AG04449 (cell line): Measurements from ENCODE around the gene FHDC1.

Source experiments
- CTCF ChIA-PET: fragments of 350-600 bp; formaldehyde crosslinking; extraction: SDS; loops from one replicate; lab custom pipeline; 2021; ENCODE audit warnings: antibody characterized with exemption; lab: Yijun Ruan, JAX
- POLR2A ChIA-PET: fragments of 400-600, 350-600 bp; formaldehyde crosslinking; extraction: SDS; loops from one replicate; lab custom pipeline; 2020; ENCODE audit warnings: antibody characterized with exemption, inconsistent platforms; lab: Yijun Ruan, JAX
- DNase-seq: peaks from one replicate; pipeline ENCODE4 v3.0.0-alpha.2; 2010; ENCODE audit warnings: low read depth, low spot score
- H3K4me3 ChIP-seq: 2 replicates; pipeline ENCODE4 v1.5.1; 2011; ENCODE audit warnings: low read depth, mild to moderate bottlenecking, control low read depth, low read length
- CTCF ChIP-seq: IDR thresholded peaks from one replicate; pipeline ENCODE4 v1.5.1; 2011; ENCODE audit warnings: mild to moderate bottlenecking, moderate library complexity, low read length, control low read depth, inconsistent platforms; ENCODE audit not compliant: insufficient read depth; ENCODE audit errors: missing control alignments

FHDC1 gene

DNA sequence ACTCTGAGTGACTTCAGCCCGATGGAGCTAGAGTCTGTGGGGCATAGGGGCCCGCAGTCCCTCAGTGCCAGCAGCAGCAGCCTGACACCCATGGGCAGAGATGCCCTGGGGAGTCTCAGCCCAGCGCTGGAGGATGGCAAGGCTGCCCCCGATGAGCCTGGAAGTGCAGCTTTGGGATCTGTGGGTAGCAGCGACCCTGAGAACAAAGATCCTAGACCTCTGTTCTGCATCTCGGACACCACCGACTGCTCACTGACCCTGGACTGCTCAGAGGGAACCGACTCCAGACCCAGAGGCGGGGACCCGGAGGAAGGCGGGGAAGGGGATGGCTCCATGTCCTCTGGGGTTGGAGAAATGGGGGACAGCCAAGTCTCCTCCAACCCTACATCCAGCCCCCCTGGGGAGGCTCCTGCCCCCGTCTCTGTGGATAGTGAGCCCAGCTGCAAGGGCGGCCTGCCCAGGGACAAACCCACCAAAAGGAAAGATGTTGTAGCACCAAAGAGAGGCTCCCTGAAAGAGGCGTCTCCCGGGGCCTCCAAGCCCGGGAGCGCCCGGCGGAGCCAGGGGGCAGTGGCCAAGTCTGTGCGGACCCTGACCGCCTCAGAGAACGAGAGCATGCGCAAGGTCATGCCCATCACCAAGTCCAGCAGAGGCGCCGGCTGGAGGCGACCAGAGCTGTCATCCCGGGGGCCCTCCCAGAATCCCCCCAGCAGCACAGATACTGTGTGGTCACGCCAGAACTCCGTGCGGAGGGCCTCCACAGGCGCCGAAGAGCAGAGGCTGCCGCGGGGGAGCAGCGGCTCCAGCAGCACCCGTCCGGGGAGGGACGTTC, 39.5 kb downstream of the FHDC1 start:
- H3K4me3 ChIP-seq, result no peak overlapping the region
- TF ChIP-seq CTCF, result no peak
- POLR2A ChIA-PET, result no interaction called here
- CTCF ChIA-PET, result no interaction called here
- DNase-seq, result no peak

DNA sequence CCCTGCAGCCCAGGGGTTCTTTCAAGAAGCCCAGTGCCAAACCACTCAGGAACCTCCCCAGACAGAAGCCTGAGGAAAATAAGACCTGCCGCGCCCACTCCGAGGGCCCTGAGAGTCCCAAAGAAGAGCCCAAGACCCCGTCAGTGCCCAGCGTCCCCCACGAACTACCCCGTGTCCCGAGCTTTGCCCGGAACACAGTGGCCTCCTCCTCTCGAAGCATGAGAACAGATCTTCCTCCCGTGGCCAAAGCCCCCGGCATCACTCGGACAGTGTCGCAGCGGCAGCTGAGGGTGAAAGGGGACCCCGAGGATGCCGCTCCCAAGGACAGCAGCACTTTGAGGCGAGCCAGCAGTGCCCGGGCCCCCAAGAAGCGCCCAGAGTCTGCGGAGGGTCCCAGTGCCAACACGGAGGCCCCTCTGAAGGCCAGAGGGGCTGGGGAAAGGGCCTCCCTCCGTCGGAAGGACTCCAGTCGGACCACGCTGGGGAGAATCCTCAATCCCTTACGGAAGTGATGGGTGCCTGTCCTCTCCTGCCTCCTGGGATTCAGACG, 40.2 kb downstream of the FHDC1 start:
- ChIA-PET POLR2A (no interaction called here), CTCF (no interaction called here)
- H3K4me3 ChIP-seq, result no peak overlapping the region
- no peak for TF ChIP-seq CTCF
- no peak for DNase-seq

DNA sequence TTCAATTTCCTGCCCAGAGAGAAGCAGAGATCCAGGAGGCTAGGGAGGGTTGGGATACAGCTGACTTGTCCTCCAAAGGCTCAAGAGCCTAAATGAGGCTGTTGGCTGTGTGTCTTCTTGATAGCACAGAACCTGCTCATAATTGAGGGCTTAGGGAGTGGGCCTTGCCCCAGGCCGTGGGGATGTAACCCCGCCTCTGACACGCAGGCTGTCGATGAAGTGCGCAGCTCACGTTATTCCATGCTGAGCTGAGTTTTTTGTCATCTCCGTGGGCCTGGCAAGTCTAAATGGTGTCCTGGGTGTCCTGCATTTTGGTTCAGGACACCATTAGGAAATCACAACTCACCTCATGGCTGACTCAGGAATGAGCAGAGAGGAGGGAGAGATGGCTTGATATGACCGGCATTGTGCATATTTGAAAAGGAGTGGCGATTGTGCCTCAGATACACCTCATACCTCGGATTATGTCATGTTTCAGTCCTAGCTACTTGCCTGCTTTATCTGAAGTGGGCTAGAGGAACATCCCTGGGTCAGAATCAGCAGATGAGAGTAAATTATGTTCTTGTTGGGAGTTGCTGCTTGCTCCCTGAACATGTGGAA, 43.7 kb downstream of the FHDC1 start:
- DNase-seq, result no peak
- CTCF ChIA-PET, result interaction anchor here (0.8 to 0.9 kb wide), 2 partner anchors 11 to 148 kb away, joined by 3 read pairs; no protein-coding TSS in a partner anchor
- no peak for TF ChIP-seq CTCF
- POLR2A ChIA-PET, result no interaction called here
- H3K4me3 ChIP-seq, result no peak overlapping the region

DNA sequence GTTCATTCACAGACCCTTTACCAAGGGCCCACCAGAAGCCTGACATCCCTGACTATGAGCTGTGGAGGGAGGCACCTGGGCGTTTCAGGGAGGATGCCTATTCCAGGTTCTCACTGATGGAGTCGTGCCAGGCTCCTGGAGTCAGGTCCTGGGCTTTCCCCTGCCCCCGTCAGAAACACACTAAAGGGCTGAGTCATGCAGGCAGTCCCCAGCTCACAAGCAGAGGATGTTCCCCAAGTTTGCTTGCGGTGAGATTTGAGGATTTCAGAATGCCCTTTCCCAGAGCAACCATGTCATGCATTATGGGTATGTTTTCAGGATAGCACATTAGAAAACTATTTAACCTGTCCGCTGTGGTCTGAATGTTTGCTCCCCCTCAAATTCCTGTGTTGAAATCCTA, 45.2 kb downstream of the FHDC1 start:
- no peak for DNase-seq
- CTCF ChIA-PET, result no interaction called here
- POLR2A ChIA-PET, result no interaction called here

GRCh38 chr4:152981842-152982241, 45.7 kb downstream of the FHDC1 start:
- no peak for DNase-seq
- TF ChIP-seq CTCF, result no peak
- CTCF ChIA-PET, result no interaction called here
- no peak overlapping the region for H3K4me3 ChIP-seq
- POLR2A ChIA-PET, result no interaction called here

More for the DNA sequence above, 45.2 kb downstream of the FHDC1 start:
- H3K4me3 ChIP-seq, result no peak overlapping the region
- TF ChIP-seq CTCF, result no peak

DNA sequence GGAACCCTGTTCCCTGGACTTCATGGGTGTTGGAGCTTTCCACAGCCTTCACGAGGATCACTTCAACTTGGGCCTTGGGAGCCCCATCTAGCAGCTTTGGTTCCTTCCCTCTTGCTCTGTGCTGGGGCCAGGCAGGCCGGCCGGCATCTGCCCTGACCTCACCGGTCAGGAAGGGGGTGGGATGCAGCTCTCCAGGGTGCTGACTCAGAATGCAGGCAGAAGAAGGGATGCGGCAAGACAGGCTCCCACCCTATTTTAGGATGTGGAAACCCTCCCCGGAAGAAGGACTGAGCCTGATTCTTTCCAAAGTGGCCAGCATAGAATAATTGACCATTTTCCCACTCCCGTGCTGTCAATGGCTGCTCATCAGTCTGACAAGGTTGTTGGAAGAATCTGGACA, 47.1 kb downstream of the FHDC1 start:
- ChIA-PET CTCF (interaction anchor here (1.0 to 1.7 kb wide), 2 partner anchors 10 to 99 kb away, joined by 3 to 11 read pairs; no protein-coding TSS in a partner anchor), POLR2A (interaction anchor here (1.9 kb wide), 1 partner anchor 10 kb away, joined by 10 read pairs; no protein-coding TSS in a partner anchor)
- no peak overlapping the region for H3K4me3 ChIP-seq
- DNase-seq, result no peak
- no peak for TF ChIP-seq CTCF
